Astrocyte of the spinal cord (primary cell): Measurements from ENCODE around the gene PRPF8.

Source experiments
- DNase-seq: peaks from one replicate; pipeline ENCODE4 v3.0.0; 2011; ENCODE audit warnings: low read depth, low spot score
- H3K4me3 ChIP-seq: 2 replicates; pipeline ENCODE4 v1.5.1; 2011; ENCODE audit warnings: low read depth, mild to moderate bottlenecking, low read length, moderate library complexity
- in situ Hi-C: cut with HindIII; loops from 2 replicates; pipeline ENCODE4 v1.10.0; 2017; ENCODE audit warnings: low sequenced_read_pairs
- TF ChIP-seq, protein P1 (sequence below): IDR thresholded peaks from 2 replicates; pipeline ENCODE4 v1.5.1; 2012; ENCODE audit warnings: low read depth, mild to moderate bottlenecking, low read length, inconsistent platforms

PRPF8 gene

DNA sequence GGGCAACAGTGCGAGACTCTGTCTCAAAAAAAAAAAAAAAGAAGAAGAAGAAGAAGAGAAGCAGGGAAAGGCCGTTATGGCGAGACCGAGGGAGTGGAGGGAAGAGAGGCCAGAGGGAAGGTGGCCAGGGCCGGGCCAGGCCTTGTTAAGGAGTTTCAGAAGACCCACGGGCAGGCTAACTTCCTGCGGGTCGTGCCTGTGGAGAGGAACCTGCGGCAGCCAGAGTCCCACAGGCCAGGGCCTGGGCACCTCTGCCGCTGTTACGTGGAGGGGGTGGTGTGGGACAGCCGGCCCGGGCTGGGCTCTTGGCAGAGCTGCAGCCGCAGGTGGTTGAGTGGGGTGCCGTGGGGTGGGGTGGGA is 45.3 kb upstream of the PRPF8 start:
- H3K4me3 ChIP-seq: no peak overlapping the region
- no peak for DNase-seq
- in situ Hi-C loops: no loop called here
- TF ChIP-seq, protein P1, sequence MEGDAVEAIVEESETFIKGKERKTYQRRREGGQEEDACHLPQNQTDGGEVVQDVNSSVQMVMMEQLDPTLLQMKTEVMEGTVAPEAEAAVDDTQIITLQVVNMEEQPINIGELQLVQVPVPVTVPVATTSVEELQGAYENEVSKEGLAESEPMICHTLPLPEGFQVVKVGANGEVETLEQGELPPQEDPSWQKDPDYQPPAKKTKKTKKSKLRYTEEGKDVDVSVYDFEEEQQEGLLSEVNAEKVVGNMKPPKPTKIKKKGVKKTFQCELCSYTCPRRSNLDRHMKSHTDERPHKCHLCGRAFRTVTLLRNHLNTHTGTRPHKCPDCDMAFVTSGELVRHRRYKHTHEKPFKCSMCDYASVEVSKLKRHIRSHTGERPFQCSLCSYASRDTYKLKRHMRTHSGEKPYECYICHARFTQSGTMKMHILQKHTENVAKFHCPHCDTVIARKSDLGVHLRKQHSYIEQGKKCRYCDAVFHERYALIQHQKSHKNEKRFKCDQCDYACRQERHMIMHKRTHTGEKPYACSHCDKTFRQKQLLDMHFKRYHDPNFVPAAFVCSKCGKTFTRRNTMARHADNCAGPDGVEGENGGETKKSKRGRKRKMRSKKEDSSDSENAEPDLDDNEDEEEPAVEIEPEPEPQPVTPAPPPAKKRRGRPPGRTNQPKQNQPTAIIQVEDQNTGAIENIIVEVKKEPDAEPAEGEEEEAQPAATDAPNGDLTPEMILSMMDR: no peak

DNA sequence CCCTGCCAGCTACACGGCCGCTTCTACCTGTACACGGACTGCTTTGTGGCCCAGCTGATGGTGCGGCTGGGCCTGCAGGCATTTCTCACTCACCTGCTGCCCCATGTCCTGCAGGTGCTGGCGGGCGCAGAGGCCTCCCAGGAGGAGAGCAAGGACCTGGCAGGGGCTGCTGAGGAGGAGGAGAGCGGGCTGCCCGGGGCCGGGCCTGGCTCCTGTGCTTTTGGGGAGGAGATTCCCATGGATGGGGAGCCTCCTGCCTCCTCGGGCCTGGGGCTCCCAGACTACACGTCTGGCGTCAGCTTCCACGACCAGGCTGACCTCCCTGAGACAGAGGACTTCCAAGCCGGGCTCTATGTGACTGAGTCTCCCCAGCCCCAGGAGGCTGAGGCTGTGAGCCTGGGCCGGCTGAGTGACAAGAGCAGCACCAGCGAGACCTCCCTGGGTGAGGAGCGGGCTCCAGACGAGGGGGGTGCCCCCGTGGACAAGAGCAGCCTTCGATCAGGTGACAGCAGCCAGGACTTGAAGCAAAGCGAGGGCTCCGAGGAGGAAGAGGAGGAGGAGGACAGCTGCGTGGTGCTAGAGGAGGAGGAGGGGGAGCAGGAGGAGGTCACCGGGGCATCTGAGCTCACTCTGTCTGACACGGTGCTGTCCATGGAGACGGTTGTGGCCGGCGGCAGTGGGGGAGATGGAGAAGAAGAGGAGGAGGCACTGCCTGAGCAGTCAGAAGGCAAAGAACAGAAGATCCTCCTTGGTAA is 43.4 kb upstream of the PRPF8 start:
- in situ Hi-C loops: no loop called here
- no peak overlapping the region for H3K4me3 ChIP-seq
- TF ChIP-seq, protein P1: no peak
- DNase-seq: no peak

DNA sequence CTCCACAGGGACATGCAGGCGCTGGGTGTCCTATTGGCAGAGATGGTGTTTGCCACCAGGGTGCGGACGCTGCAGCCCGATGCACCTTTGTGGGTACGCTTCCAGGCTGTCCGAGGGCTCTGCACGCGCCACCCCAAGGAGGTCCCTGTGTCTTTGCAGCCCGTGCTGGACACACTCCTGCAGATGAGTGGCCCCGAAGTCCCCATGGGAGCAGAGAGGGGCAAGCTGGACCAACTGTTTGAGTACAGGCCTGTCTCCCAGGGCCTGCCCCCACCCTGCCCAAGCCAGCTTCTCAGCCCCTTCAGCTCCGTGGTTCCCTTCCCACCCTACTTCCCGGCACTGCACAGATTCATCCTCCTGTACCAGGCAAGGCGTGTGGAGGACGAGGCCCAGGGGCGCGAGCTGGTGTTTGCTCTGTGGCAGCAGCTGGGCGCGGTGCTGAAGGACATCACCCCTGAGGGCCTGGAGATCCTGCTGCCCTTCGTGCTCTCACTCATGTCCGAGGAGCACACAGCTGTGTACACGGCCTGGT is 42.7 kb upstream of the PRPF8 start:
- in situ Hi-C loops: no loop called here
- no peak for DNase-seq
- TF ChIP-seq, protein P1: no peak
- no peak overlapping the region for H3K4me3 ChIP-seq

DNA sequence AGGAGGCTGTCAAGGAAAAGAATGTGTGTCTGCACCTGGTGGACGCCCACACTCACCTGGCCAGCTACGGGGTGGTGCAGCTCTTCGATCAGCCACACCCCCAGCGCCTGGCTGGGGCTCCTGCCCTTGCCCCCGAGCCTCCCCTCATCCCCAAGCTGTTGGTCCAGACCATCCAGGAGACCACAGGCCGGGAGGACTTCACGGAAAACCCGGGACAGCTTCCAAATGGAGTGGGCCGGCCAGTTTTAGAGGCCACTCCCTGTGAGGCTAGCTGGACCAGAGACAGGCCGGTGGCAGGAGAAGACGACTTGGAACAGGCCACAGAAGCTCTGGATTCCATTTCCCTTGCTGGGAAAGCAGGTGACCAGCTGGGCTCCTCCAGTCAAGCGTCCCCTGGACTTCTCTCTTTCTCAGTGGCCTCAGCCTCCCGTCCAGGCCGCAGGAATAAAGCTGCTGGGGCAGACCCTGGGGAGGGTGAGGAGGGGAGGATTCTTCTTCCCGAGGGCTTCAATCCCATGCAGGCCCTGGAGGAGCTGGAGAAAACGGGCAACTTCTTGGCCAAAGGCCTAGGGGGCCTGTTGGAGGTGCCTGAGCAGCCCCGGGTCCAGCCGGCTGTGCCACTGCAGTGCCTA is 42.1 kb upstream of the PRPF8 start:
- in situ Hi-C loops: no loop called here
- no peak for DNase-seq
- no peak overlapping the region for H3K4me3 ChIP-seq
- TF ChIP-seq, protein P1: no peak

DNA sequence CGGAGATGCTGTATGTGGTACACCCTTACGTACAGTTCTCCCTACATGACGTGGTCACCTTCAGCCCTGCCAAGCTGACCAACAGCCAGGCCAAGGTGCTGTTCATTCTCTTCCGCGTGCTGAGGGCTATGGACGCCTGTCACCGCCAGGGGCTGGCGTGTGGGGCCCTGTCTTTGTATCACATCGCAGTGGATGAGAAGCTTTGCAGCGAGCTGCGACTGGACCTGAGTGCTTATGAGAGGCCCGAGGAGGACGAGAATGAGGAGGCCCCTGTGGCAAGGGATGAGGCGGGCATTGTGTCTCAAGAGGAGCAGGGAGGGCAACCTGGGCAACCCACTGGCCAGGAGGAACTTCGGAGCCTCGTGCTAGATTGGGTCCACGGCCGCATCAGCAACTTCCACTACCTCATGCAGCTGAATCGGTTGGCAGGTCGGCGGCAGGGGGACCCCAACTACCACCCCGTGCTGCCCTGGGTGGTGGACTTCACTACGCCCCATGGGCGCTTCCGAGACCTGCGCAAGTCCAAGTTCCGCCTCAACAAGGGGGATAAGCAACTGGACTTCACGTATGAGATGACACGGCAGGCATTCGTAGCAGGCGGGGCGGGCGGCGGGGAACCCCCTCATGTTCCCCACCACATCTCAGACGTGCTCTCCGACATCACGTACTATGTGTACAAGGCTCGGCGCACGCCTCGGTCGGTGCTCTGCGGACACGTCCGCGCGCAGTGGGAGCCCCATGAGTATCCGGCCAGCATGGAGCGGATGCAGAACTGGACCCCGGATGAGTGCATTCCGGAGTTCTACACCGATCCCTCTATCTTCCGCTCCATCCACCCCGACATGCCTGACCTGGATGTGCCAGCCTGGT is 41.2 kb upstream of the PRPF8 start:
- TF ChIP-seq, protein P1: no peak
- DNase-seq: no peak
- no peak overlapping the region for H3K4me3 ChIP-seq
- in situ Hi-C loops: no loop called here

DNA sequence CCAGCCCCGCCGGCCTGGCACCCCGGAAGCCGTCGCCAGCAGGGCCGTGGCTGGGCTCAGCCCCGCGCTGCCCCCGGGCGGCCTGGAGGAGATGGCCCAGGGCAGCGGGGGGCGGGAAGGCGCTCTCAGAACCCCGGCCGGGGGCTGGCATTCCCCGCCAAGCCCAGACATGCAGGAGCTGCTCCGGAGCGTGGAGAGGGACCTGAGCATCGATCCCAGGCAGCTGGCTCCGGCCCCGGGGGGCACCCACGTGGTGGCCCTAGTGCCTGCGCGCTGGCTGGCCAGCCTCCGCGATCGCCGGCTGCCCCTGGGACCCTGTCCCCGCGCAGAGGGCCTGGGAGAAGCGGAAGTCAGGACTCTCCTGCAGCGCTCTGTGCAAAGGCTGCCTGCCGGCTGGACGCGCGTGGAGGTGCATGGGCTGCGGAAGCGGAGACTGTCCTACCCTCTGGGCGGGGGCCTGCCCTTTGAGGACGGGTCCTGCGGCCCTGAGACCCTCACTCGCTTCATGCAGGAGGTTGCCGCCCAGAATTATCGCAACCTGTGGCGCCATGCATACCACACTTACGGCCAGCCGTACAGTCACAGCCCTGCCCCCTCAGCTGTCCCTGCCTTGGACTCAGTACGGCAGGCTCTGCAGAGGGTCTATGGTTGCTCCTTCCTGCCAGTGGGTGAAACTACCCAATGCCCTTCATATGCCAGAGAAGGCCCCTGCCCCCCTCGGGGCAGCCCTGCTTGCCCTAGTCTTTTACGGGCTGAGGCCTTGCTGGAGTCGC is 40.4 kb upstream of the PRPF8 start:
- peak overlapping the region; percentile 39 for H3K4me3 ChIP-seq
- TF ChIP-seq, protein P1: no peak
- no peak for DNase-seq
- in situ Hi-C loops: no loop called here
